CD4-positive, alpha-beta T cell treated with Interferon alpha-2 for 1 hour (primary cell): Measurements from ENCODE around the gene NLK.
"Not testable (repeated sequence)": the region's sequence is repeated elsewhere in the genome, so short reads cannot be mapped to it uniquely, and the experiment has no call there.

Experiments used
- DNase-seq, 2 donors: peaks; one replicate each; pipeline ENCODE4 v3.0.0-alpha.2; 2020 to 2022

Gene NLK

DNA sequence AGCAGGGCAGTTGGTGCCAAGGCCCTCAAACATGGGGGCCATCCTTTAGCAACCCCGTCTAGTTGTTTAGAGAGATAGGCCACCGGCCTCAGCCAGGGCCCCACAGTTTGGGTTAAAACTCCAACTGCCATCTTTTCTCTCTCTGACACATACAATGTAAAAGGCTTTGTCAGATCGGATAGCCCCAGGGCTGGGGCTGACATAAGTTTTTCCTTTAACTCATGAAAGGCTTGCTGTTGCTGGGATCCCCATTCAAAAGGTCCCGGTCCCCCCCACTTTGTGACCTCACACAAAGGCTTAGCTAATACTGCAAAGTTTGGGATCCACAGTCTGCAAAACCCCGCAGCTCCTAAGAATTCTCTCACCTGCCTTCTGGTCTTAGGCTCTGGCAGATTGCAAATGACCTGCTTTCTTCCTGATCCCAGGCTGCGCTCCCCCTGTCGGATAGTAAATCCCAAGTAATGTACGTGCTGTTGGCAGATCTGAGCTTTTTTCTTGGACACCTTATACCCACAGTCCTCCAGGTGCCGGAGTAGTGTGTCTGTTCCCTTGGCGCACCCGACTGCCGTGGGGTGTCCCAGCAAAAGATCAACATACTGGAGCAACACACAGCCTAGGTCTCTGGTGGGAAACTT, 192.7 kb downstream of the NLK start:
- DNase-seq = not testable (repeated sequence)

DNA sequence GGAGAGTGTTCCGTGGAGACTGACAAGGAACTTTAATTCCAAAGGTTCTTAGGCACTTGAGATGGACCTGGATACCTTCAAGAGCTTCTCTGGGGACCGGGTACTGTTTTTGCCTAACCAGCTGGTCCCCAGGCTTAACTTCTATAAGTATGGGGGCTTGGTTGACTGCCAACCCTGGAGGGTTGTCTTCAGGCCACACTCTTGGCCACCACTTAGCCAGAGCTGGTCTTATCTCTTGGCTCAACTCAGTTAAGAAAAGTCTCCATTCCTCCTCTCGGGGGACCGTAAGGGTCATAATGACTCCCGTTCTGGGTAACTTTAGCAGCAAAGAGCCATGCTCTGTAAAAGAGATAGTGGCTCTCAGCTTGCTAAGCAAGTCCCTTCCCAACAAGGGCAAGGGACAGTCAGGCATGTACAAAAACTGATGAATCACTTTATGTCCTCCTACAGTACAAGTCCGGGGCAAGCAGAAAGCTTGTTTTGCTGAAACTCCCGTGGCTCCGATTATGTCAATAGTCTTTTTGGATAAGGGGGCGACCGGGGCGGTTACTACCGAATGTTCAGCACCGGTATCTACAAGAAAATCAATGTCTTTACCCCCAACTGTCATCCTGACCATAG, 193.7 kb downstream of the NLK start:
- DNase-seq = not testable (repeated sequence)

DNA sequence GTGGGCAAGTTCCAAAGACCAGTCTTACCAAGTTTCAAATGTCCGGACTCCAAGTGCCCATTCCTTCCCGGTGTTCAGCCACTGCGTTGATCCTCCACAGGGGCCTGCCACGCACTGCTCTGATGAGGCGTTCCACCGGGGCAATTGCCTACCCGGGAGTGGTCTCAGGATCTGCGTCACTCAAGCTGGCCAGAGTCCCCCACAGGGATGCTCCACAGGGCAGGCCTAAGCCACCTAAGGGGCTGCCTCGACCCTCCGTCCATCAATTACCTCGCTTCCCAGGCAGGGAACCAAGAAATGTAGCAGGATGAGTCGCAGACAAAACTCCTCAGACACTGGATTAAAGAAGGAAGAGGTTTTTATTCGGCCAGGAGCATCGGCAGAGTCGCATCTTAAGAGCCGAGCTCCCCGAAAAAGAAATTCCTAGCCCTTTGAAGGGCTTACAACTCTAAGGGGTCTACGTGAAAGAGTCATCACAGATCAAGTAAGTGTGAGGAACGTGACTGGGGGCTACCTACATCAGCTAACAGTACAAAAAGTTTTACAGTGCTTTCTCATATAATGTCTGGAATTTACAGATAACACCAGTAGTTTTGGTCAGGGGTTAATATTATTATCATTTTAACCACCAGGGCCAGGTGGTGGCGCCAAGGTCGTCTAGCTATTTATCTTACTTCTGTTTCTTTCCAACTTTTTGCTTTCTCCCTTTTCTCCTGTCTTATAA, 196.2 kb downstream of the NLK start:
- DNase-seq = not testable (repeated sequence)

DNA sequence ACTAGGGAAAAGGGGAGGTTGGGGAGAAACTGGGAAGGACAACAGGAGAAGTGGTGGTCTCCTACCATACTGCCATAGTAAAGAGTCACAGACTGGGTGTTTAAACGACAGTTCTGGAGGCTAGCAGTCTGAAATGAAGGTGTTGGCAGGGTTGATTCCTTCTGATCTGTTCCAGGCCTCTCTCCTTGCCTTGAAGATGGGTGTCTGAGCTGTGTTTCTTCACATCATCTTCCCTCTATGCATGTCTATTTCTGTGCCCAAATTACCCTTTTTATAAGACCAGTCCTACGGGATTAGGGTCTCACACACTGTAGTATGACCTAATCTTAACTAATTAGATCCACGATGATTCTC, 196.8 kb downstream of the NLK start:
- no peak for DNase-seq

DNA sequence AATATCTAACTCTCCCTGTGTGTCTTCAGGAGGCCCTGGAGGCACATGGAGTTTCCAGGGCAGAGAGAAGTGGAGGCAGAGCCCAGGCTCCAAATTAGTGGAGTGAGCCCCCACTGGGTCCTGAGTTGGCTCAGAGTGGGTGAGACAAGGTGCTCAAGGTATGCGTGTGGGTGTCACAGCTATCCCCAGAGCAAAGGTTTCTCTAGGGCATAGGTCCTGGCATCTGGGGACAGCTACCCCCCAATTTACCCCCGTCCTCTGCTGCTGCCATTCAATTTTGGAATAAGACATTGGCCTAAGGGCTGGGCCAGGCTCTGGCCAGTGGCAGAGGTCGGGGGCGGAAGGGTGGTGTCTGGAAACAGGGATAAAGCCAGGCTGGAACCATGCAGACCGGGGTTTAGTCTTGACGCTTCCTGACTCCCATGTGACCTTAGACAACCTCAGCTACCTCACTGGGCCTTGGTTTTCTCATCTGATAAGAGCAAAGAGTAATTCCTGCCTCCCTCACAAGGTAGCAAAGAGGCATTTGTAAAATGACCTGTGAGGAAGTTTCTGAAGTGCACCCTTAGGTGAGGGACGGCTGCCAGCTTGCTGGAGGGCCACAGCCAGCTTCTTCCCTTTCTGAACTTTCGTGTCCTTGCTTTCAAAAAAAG, 198.3 kb downstream of the NLK start:
- DNase-seq = no peak

DNA sequence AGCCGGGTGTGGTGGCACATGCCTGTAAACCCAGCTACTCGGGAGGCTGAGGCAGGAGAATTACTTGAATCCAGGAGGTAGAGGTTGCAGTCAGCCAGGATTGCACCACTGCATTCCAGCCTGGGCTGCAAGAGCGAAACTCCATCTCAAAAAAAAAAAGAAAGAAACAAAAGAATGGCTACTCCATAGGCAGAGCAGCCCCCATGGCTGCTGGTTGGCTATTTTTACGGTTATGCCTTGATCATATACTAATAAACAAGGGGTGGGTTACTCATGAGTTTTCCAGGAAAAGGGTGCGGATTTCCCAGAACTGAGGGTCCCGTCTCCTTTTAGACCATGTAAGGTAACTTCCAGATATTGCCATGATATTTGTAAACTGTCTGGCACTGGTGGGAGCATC, 200.3 kb downstream of the NLK start:
- no peak for DNase-seq

DNA sequence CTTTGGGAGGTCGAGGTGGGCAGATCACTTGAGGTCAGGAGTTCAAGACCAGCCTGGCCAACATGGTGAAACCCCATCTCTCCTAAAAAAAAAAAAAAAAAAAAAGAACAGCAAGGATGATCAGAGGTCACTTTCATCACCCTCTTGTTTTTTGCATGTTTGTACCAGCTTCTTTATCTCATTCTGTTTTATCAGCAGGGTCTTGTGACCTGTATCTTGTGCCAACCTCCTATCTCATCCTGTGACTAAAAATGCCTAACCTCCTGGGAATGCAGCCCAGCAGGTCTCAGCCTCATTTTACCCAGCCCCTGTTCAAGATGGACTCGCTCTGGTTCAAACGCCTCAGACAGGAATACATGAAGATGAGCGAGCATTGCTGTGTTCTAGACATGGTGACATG, 200.8 kb downstream of the NLK start:
- DNase-seq = not testable (repeated sequence)

DNA sequence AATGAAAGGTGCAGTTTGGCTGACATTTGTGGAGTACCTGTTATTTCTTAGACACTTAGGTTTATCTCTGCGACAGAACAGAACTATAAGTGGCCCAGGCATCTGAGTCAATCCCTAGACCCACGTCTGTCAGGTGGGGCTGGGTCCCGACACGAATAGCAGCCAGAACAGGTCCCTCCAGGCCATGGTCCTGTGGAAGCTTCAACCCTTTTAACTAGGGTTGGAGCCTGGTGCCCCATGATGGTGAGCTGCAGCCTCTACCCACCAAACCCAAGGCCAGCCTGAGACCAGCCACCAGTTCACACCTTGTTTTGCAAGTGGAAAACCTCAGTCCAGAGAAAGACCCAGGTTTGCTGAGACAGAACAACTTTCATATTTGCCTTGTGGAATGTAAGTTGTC, 202.0 kb downstream of the NLK start:
- DNase-seq = no peak
